SK-N-MC (cell line): ENCODE results near the gene CDKAL1.

Source experiments
- EZH2 ChIP-seq: fragments of 200-600 bp; sonication (generic); IDR thresholded peaks from one replicate; pipeline ENCODE4 v1.6.1; 2017; ENCODE audit warnings: antibody characterized with exemption
- FOXP2 ChIP-seq: optimal IDR thresholded peaks from 2 replicates; pipeline ENCODE3; 2011; ENCODE audit warnings: mild to moderate bottlenecking, moderate library complexity; ENCODE audit not compliant: insufficient read depth; ENCODE audit errors: extremely low read length, control extremely low read depth
- POLR2AphosphoS5 ChIP-seq: IDR thresholded peaks from 2 replicates; pipeline ENCODE4 v1.6.1; 2012; ENCODE audit warnings: mild to moderate bottlenecking, low read depth, low read length, borderline replicate concordance

GRCh38 chr6:20542927-20543602 lies 8.8 kb downstream of the CDKAL1 start:
- TF ChIP-seq EZH2 (no peak), FOXP2 (no peak), POLR2AphosphoS5 (no peak)
